ENCODE data around the gene IQSEC2. TPM values are rescaled to one million over a fixed set of nuclear protein-coding genes. Genes with fewer than 3 reads are reported as not detected.

IQSEC2 gene
- total RNA-seq, 4 donors from 2014 or later = 12.2 to 14.8 (median 14.0) TPM

- DNase-seq (ENCODE audit: low spot score) (no peak), ATAC-seq (ENCODE audit: low FRiP score) (peak; percentile 45)
- no peak for TF ChIP-seq CTCF (IDR thresholded peaks at IDR 0.05)
Observed at GRCh38 chrX:53321230-53321942, 40.0 kb upstream of the IQSEC2 start.

GRCh38 chrX:53320543-53321229 is 39.3 kb upstream of the IQSEC2 start:
- no peak for ATAC-seq (ENCODE audit: low FRiP score)
- no peak for DNase-seq (ENCODE audit: low spot score)
- TF ChIP-seq CTCF (IDR thresholded peaks at IDR 0.05) = no peak

GRCh38 chrX:53319614-53320542 is 38.5 kb upstream of the IQSEC2 start:
- no peak for ATAC-seq (ENCODE audit: low FRiP score)

GRCh38 chrX:53318766-53319353 is 37.5 kb upstream of the IQSEC2 start:
- DNase-seq (ENCODE audit: low spot score) (no peak), ATAC-seq (ENCODE audit: low FRiP score) (no peak)
- no peak for TF ChIP-seq CTCF (IDR thresholded peaks at IDR 0.05)

More at GRCh38 chrX:53319614-53320542, 38.5 kb upstream of the IQSEC2 start:
- peak; percentile 27 for DNase-seq (ENCODE audit: low spot score)
- TF ChIP-seq CTCF (IDR thresholded peaks at IDR 0.05) = no peak

- ATAC-seq (ENCODE audit: low FRiP score) (peak; percentile 56), DNase-seq (ENCODE audit: low spot score) (peak; percentile 73)
- peak in 1 of 3 donors; percentile 35 for TF ChIP-seq CTCF (IDR thresholded peaks at IDR 0.05)
Observed at GRCh38 chrX:53317365-53318069, 36.1 kb upstream of the IQSEC2 start.

GRCh38 chrX:53316860-53317237 is 35.5 kb upstream of the IQSEC2 start:
- no peak for TF ChIP-seq CTCF (IDR thresholded peaks at IDR 0.05)
- ATAC-seq (ENCODE audit: low FRiP score) = no peak
- DNase-seq (ENCODE audit: low spot score) = no peak

All from omental fat pad (tissue), 4 donors.